Activated CD8-positive, alpha-beta memory T cell treated with anti-CD3 and anti-CD28 coated beads, Interleukin-2, amount 50 U/mL, for 1 hour (primary cell): ENCODE measurements around the gene ESRRB.
"Not testable (repeated sequence)": the region's sequence is repeated elsewhere in the genome, so short reads cannot be mapped to it uniquely, and the experiment has no call there.

ENCODE experiments used
- DNase-seq: peaks from one replicate; pipeline ENCODE4 v3.0.0-alpha.2; 2020; ENCODE audit errors: extremely low read depth

The ESRRB gene

DNA sequence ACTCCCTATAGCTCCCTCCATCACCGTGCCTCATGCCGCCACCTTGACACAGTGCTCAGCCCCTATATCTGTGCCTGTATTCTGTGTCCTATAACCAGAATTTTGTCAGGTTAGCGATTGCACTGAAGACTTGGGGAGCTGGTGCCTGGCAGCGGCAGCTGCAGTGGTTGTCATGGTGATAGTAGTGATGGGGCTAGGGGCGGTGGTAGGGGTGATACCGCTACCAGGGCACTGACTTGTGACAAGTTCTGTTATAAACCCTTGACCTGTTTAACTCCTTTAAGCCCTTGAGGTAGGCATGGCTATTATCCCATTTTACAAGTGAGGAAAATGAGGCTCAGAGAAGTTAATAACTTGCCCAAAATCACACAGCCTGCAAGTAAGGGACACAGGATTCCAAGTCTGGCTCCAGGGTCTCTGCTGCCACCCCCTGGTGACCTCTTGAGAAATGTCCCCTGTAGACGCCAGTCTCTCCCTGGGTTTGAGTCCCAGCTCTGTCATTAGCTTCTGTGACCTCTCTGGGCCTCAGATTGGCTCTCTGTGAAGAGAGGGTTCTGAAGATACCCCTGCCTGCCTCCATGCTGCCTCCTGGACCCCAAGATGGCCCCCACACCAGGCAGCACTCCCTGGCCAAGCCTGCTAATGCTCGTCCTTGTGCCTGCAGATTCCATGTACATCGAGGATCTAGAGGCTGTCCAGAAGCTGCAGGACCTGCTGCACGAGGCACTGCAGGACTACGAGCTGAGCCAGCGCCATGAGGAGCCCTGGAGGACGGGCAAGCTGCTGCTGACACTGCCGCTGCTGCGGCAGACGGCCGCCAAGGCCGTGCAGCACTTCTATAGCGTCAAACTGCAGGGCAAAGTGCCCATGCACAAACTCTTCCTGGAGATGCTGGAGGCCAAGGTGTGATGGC, 121.9 kb downstream of the ESRRB start:
- no peak for DNase-seq

DNA sequence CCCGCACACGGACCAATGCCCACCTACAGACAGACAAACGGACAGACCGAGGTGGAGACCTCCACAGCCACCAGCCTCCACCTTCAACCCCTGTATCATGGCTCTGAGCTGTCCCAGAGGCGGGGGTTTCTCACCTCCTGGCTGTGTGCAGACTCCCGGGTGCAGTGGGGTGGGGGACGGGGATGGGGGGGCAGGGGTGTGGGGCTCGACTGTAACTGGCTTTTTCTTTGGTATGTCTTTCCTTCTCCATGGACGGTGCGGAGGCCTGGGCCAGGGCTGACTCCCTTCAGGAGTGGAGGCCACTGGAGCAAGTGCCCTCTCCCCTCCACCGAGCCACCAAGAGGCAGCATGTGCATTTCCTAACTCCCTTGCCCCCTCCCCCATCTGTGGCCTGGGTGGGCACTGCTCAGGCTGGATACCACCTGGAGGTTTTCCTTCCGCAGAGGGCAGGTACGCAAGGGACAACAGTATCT, 122.6 kb downstream of the ESRRB start:
- DNase-seq = no peak

DNA sequence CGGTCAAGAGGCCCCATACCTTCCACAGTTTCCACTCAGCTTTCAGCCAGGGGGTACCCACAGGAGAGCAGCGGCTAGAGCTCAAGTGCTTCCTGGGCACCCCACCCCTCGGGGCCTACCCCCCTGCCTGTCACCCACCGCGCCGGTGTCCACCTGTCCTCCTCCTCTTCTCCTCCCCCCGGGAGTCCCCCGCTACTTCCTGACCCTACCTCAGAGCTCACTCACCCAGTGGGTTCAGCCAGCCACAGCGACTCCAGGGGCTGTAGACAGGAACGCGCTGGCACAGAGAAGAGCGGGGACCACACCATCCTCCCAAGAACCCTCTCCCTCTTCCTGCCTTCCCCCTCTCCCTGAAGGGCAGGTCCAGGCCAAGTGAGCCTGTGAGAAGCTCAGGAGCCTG, 123.0 kb downstream of the ESRRB start:
- no peak for DNase-seq

DNA sequence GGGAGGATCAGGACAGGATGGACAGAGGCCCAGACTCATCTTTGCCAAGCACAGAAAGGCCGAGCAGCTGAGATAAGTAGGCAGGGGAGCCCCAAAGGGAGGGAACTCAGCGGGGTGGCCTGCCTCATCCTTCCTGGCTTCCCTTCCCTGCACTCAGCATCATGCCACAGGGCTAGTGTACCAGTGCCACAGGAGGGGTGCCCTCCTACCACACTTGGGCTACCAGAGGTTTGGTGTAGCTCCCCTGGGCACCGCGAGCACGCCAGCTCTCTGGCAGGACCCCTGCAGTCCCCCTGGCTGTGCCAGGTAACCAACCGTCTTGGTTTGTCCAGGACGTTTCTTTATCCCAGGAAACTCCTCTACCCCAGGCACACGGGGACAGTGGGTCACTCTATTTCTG, 123.5 kb downstream of the ESRRB start:
- no peak for DNase-seq

DNA sequence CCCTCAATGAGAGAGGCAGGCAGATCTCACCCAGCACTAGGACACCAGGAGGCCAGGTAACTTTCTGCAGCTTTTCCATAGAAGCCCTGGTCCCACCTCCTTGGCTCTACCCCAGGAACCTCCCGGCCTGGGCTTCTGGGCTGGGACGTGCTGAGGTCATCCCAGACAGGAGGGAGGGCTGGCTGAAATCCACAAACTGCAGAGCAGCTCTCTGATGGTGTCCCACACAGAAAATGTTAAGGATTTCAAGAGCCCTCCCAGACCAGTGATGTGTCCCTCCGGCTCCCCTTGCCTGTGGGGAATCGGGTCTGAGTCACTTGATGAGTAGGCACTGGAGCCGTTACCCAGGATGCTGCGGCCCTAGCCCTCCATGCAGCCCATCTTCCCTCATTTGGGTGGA, 124.1 kb downstream of the ESRRB start:
- no peak for DNase-seq

DNA sequence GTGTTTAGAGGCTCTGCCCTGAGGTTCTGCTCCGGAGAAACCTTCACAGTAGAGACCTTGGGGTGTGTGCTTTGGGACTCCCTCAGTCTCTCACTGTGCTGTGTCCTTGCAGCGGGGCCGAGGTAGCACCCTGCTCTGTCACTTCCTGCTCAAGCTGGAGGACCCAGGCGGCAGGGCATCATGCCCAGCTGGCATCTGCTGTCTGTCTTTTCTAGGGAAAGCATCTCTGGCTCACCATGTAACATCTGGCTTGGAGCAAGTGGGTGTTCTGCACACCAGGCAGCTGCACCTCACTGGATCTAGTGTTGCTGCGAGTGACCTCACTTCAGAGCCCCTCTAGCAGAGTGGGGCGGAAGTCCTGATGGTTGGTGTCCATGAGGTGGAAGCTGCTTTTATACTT, 124.5 kb downstream of the ESRRB start:
- no peak for DNase-seq

DNA sequence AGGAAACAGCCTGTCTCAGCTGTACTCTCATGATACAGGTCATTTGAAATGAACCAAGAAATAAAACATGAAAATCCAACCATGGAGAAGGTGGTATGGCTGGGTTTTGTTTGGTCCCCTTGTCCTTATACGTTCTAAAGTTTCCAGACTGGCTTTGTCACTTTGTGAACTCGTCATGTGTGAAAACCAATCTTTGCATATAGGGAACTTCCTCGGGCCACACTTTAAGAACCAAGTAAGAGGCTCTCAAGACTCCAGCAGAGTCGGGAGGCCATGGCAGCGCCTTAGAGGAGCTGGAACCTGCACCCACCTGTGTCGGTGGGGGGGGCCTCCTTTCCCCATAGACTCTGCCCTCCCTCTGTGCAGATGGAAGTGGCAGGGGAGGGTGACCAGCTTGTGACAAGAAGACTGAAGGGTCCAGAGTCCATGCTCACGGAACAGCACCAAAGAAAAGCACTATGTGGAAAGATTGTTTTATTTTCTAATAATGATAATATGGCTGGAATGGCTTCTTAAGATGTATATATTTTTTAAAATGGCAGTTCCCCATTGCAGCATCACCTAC, 125.3 kb downstream of the ESRRB start:
- no peak for DNase-seq

DNA sequence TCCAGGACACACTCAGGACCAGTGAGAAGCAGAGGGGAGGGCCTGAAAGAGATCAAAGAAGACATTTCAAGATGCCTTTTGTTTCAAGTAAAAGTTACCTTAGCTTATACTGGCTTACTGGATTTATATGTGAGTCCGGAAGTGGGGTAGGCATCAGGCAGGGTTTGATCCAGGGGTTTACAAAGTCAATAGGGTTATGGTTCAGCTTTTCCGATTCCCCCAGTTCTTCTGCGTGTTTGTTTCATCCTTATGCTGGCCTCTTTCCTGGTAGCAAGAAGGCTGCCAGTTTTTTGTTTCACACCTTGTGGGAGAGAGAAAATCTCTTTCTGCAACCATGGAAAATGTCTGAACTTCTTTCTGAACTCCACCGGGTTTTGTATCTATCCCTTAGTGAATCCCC, 126.3 kb downstream of the ESRRB start:
- DNase-seq = no peak

DNA sequence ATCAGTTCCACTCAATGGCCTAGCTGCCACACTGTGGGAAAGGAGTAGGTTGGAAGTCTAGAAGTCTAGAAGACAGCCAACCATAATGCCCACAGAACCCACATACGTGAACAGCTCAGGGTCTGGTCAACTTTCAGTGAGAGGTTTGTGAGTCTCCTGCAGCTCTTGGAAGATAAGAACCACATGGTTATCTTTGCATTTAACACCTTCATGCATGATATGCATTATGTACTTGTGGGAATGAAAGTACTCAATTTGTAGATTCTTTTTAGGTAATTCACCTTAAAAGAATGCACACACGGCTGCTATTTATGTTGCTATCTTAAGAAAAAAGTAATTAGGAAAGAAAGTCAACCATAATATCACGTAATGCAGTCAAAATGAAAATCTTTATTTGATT, 126.7 kb downstream of the ESRRB start:
- DNase-seq = no peak

DNA sequence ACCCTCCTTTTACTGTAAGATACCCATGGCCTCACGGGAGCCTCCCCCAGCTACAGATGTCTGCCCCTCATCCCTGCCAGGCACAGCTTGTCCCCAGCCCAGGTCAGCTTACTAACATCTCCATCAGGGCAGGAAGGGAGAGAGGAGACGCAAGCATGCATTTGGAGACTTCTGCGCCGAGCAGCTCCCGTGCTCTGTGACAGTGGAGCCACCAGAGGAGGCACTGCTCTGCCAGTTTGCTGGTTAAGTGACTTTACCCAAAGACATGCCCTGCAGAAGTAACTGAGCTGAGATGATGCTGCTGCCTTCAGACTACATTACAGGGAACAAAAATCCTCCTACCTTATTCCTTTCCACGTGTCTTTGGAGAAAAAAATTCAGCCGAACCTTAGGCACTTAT, 133.4 kb downstream of the ESRRB start:
- no peak for DNase-seq

DNA sequence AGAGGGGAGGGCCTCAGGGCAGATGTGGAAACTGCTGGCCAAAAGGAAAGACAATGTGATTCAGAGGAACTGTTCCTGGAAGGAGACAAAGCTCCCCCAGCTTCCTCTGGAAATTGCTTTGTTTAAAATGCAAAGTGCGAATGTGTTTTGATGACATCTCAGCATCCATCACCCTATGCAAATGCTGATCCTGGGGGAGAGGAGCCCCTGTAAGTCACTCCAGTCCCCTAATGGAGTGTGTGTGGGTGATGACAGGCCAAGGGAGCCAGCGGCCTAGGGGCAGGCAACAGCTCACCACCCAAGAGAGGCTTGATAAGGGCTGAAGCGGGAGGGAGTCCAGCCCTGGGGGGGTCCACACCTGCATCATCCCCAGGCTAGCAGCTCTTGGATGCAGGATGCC, 134.2 kb downstream of the ESRRB start:
- DNase-seq = no peak

DNA sequence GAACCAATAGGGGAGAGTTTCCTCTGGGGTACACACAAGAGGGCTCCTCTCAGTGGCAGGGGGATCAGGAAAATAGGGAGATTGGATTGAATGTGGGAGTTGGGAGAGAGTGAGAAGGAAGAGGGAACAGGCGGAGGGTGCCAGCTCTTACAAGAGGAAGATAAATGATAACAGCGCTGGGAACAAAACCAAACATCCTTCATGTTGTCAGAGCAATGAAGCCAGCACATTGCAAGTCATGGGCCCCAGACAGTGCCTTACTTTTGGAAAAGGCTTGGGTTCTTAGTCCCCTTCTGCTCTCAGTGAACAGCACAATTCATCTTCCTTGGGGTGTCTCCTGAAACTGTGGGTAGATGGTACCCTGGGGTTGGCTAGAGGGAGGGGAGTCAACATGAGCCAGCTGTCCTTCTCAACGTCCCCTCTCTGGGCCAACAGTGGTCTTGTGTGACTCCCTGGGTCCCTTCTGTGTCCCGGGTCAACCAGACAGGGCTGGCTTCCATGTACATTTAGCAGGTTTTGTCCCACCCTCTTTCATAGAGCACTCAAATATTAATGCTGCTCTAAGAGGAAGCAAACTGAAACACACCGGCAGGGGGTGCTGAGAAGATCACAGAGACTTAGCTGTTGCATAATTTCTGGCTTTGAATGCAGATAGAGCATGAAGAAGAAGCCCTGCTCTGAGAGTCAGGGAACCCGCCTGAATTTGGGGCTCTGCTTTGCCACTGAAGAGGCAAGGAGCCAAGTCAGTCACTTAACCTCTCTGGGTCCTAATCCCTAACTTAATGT, 138.5 kb downstream of the ESRRB start:
- no peak for DNase-seq

DNA sequence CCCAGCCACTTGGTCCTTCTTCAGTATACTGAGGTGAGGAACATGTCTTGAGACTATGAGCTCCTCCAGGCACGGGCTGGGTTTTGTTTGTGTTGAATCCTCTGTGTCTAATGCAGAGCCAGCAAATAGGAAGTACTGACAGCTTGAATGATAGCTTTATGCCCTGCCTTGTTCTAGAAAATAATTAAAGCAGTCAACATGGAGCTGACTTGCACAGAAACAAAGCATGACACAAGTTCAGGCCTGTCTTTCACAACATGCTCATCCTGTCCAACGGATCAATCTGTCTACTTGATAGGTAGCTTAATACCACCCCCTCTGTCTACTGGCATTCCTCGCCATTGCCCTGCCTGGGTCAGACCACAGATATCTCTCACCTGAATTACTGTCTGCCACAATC, 140.9 kb downstream of the ESRRB start:
- no peak for DNase-seq

DNA sequence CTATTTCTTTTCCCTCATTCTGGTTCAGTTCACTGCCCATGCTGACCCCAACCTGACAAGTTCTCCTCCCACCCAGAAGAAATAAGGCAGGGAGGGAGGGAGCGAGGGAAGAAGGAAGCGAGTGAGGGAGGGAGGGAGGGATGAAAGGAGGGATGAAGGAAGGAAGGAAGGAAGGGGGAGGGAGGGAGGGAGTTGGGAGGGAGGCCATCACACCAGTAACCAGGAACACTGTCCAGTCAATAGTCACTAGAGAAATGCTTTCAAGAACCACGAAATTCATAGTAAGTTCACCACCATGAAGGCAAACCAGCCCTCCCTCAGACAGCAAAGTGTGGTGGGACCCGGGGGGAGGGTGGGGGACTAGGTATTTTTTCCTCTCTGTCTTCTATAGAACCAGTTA, 142.4 kb downstream of the ESRRB start:
- no peak for DNase-seq

DNA sequence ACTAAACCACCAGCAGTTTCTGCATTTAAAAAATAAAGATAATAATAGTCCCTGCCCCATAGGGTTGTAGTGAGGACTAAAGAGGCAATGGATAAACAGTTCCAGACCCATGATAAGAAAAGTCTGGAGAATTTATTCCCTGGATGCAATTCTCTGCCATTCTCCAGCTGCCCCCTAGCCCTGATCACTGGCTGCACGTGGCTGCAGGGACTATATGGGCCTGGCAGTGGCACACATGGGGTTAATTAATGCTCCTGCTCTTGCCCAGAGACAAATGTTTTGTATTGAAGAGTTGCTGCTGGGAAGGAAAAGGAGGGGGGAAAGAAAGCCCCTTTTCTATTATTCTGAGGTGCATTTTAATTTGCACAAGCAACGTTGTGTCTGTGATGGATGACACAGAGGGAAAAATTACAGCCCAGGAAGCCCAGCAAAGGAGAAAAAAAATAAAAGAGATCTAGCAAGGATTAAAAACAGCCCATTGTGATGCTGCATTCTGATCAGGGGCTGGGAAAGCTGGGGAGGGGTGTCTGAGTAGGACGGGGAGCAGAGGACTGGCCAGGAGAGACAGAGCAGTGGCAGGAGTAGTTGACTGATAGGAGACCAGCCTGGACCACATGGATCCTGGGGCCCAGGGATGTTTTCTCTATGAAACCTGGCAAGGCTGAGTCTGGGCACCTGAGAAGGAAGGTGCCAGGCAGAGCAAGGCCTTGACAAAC, 149.3 kb downstream of the ESRRB start:
- no peak for DNase-seq

DNA sequence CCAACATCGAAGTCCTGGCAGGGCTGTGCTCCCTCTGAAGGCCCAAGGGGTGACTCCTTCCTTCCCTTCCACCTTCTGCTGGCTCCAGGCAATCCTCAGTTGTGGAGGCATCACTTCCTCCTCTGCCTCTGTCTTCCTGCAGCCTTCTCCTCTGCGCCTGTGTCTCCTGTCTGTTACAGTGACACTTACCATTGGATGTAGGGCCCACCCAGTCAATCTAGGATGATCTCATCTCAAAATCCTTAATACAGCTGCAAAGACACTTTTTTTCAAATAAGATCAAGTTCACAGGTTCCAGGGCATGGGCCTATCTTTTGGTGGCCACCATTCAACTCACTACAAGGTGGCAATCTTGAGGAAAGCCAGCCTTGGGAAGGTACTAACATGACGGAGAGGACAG, 155.1 kb downstream of the ESRRB start:
- no peak for DNase-seq

DNA sequence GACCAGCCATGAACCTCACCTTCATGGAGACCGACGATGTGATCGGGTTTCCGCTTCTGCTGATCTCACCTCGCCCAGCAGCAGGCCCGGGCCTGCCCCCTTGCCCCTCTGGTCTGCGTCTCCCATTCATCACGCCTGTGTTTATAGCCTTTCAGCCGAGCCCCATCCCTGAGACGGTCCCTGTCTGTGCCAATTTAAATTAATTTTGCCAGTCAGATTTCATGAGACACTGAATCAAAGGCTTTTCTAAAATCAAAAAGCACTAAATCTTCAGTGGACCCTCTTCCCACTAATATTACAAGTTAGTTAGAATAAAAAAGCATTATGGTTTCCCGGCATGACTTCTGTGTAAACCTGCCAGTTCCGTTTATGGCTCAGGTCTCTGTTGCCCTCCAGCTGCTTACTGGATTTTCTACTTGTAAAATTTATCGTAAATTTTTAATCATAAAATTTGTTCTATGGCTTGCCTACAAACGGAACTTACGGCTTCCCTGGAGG, 155.9 kb downstream of the ESRRB start:
- no peak for DNase-seq

DNA sequence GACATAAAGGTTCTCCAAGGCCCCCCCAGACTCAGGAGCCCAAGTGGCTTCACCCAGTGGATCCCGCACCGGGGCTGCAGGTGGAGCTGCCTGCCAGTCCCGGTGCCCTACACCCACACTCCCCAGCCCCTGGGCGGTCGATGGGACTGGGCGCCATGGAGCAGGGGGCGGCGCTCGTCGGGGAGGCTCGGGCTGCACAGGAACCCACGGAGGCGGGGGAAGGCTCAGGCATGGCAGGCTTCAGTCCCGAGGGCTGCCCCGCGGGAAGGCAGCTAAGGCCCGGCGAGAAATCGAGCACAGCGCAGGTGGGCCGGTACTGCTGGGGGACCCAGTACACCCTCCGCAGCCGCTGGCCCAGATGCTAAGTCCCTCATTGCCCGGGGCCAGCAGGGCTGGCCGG, 160.7 kb downstream of the ESRRB start:
- not testable (repeated sequence) for DNase-seq

DNA sequence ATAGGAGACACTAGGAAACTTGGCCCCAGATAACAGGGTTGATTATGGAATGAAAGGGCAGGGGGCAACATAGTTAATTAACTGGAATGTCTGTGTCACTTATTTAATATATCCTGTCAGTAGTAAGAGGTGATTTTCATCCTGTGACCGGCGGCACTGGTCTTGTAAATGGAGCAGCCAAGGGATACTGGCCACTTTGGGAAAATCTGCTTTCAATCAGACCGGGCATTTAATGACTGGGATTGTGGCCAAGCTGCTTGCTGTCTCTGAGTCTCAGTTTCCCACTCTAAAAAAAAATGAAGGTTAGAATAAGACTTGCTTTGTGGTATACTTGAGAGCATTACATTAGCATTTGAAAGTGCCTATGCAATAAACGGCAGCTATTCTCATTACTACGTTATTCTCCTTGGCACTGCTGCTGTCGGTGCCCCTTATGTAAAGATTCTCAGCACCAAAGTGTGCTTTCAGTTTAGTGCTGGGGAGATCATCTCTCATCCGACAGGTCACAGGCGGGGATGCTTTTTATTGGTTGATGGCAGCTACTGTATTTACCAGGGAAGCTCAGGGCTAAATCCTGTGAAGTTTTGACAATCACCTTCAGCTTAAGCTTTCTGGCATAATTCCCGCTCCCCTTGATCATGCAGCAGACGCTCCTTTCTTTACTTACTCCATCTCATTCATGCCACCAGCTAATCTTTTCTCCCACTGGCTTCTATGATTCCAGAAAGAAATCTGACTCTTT, 162.1 kb downstream of the ESRRB start:
- DNase-seq = no peak

DNA sequence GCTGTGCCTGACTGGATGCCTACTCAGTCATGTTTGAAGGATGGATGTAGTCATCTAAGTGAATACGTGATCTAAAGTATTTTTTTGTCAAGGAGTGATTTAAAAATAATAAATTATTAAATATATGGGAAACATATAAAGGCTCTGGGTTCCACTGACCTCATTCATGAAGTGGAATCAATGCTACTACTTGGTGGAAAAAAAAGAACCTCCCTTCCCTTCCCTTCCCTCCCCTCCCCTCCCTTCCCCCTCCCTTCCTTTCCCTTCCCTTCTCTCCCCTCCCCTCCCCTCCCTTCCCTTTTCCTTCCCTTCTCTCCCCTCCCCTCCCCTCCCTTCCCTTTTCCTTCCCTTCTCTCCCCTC, 162.7 kb downstream of the ESRRB start:
- DNase-seq = no peak

DNA sequence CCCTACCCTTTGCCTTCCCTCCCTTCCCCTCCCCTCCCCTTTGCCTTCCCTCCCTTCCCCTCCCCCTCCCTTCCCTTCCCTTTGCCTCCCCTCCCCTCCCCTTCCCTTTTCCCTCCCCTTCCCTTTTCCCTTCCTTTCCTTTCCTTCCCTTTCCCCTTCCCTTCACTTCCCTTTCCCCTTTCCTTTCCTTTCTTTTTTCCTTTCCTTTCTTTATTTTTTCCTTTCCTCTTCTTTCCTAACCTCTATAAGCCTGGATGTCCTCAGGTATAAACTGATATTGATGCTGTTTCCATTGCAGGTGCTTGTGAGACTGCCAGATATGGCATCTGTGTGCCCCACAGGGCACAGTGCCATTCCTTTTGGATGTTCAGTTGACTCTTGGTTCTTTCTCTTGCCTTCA, 163.2 kb downstream of the ESRRB start:
- no peak for DNase-seq
